Astrocyte (in vitro differentiated cells and primary cell): ENCODE data around the gene MBL2. TPM values are rescaled to one million over a fixed set of nuclear protein-coding genes. Genes with fewer than 3 reads are reported as not detected.

ENCODE experiments used
- DNase-seq: peaks from one replicate; pipeline ENCODE4 v3.0.0-alpha.2; 2010; ENCODE audit warnings: low read depth
- FAIRE-seq: peaks from 2 replicates; lab custom pipeline; 2011; peaks lifted over from hg19 to GRCh38; lab: Jason Lieb, UNC
- H2AFZ ChIP-seq: 2 replicates; pipeline ENCODE4 v1.6.0; 2012; ENCODE audit warnings: low read depth, low read length, inconsistent platforms
- H3K27ac ChIP-seq: 2 replicates; pipeline ENCODE4 v1.5.1; 2011; ENCODE audit warnings: low read depth, low read length, inconsistent platforms
- H3K27me3 ChIP-seq: 2 replicates; pipeline ENCODE4 v1.6.0; 2011; ENCODE audit warnings: low read length, inconsistent platforms; ENCODE audit not compliant: insufficient read depth
- H3K36me3 ChIP-seq: 2 replicates; pipeline ENCODE4 v1.5.1; 2011; ENCODE audit warnings: low read length, inconsistent platforms; ENCODE audit not compliant: insufficient read depth
- H3K4me1 ChIP-seq: 2 replicates; pipeline ENCODE4 v1.5.1; 2011; ENCODE audit warnings: low read length, inconsistent platforms; ENCODE audit not compliant: insufficient read depth
- H3K4me2 ChIP-seq: 2 replicates; pipeline ENCODE4 v1.6.0; 2012; ENCODE audit warnings: low read length, inconsistent platforms
- H3K4me3 ChIP-seq: 2 replicates; pipeline ENCODE4 v1.5.1; 2011; ENCODE audit warnings: low read depth, mild to moderate bottlenecking, low read length, inconsistent platforms; ENCODE audit not compliant: insufficient read depth
- H3K79me2 ChIP-seq: 2 replicates; pipeline ENCODE4 v1.6.0; 2012; ENCODE audit warnings: mild to moderate bottlenecking, low read length, inconsistent platforms; ENCODE audit not compliant: insufficient read depth
- H3K9ac ChIP-seq: 2 replicates; pipeline ENCODE4 v1.6.0; 2012; ENCODE audit warnings: mild to moderate bottlenecking, low read length, inconsistent platforms
- H3K9me3 ChIP-seq: 2 replicates; pipeline ENCODE4 v1.5.1; 2012; ENCODE audit warnings: low read depth, mild to moderate bottlenecking, low read length, inconsistent platforms; ENCODE audit not compliant: insufficient read depth
- H4K20me1 ChIP-seq: 2 replicates; pipeline ENCODE4 v1.6.0; 2012; ENCODE audit warnings: low read length, inconsistent platforms; ENCODE audit not compliant: insufficient read depth
- H3K27ac Mint-ChIP-seq: one replicate; pipeline ENCODE4 v1.8.0; 2021; ENCODE audit warnings: mild to moderate bottlenecking, mixed read lengths; ENCODE audit not compliant: unreplicated experiment
- H3K27me3 Mint-ChIP-seq: one replicate; pipeline ENCODE4 v1.8.0; 2021; ENCODE audit warnings: low read depth, mixed read lengths; ENCODE audit not compliant: unreplicated experiment
- H3K36me3 Mint-ChIP-seq: one replicate; pipeline ENCODE4 v1.8.0; 2021; ENCODE audit warnings: low read depth, mixed read lengths; ENCODE audit not compliant: unreplicated experiment
- H3K4me1 Mint-ChIP-seq: one replicate; pipeline ENCODE4 v1.8.0; 2021; ENCODE audit warnings: low read depth, mixed read lengths; ENCODE audit not compliant: unreplicated experiment
- H3K4me3 Mint-ChIP-seq: one replicate; pipeline ENCODE4 v1.8.0; 2021; ENCODE audit warnings: mild to moderate bottlenecking, moderate library complexity, mixed read lengths; ENCODE audit not compliant: unreplicated experiment
- H3K9me3 Mint-ChIP-seq: one replicate; pipeline ENCODE4 v1.8.0; 2021; ENCODE audit warnings: mild to moderate bottlenecking, mixed read lengths; ENCODE audit not compliant: unreplicated experiment
- EZH2 ChIP-seq: IDR thresholded peaks from 2 replicates; pipeline ENCODE4 v1.6.1; 2012; ENCODE audit warnings: mild to moderate bottlenecking, low read length, inconsistent platforms; ENCODE audit not compliant: insufficient read depth
- total RNA-seq: library from RNA; stranded (reverse); gene quantifications from 2 replicates; pipeline ENCODE4 v1.2.1, GENCODE V29; 2021
- TF ChIP-seq, protein P1 (sequence below): IDR thresholded peaks from 2 replicates; pipeline ENCODE4 v1.5.1; 2011; ENCODE audit warnings: low read depth, mild to moderate bottlenecking, inconsistent platforms, low read length, moderate library complexity; ENCODE audit not compliant: insufficient read depth

Gene MBL2
- total RNA-seq, 1 donor from 2014 or later = not detected

DNA sequence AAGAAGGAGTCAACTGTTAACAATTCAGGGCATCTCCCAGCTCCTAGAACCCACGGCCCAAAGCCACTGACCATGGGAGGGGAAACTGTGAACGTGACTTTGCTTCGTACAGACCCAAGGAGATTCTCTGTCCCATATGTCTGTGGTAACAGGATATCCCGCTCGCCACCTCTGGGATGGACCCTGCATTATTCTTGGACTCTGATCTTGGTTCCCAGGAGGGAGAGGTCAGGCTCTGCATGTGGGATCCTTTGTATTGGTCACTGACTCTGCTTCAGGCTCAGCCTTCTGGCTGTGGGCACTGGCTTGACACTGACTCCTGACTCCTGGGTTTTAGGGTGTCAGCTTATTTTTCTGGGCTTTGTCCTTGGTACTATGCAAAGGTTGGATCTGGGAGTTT is 13.5 kb upstream of the MBL2 start:
- Mint-ChIP-seq H3K36me3 (no peaks in the 10 kb centered on the region), H3K4me1 (no peaks in the 10 kb centered on the region), H3K27ac (no peak overlapping the region), H3K9me3 (peaks cover 3% of the 10 kb centered on the region), H3K27me3 (no peaks in the 10 kb centered on the region), H3K4me3 (no peak overlapping the region)
- Histone ChIP-seq H3K36me3 (no peaks in the 10 kb centered on the region), H3K4me3 (no peak overlapping the region), H3K9me3 (no peaks in the 10 kb centered on the region), H3K27ac (no peak overlapping the region), H3K79me2 (no peaks in the 10 kb centered on the region), H2AFZ (no peak overlapping the region), H4K20me1 (no peaks in the 10 kb centered on the region), H3K4me2 (no peak overlapping the region), H3K27me3 (no peaks in the 10 kb centered on the region), H3K4me1 (no peaks in the 10 kb centered on the region), H3K9ac (no peak overlapping the region)
- DNase-seq = no peak
- no peak for TF ChIP-seq EZH2
- TF ChIP-seq, protein P1, sequence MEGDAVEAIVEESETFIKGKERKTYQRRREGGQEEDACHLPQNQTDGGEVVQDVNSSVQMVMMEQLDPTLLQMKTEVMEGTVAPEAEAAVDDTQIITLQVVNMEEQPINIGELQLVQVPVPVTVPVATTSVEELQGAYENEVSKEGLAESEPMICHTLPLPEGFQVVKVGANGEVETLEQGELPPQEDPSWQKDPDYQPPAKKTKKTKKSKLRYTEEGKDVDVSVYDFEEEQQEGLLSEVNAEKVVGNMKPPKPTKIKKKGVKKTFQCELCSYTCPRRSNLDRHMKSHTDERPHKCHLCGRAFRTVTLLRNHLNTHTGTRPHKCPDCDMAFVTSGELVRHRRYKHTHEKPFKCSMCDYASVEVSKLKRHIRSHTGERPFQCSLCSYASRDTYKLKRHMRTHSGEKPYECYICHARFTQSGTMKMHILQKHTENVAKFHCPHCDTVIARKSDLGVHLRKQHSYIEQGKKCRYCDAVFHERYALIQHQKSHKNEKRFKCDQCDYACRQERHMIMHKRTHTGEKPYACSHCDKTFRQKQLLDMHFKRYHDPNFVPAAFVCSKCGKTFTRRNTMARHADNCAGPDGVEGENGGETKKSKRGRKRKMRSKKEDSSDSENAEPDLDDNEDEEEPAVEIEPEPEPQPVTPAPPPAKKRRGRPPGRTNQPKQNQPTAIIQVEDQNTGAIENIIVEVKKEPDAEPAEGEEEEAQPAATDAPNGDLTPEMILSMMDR = no peak
- FAIRE-seq = no peak

- Histone ChIP-seq H3K36me3 (no peaks in the 10 kb centered on the region), H3K9ac (no peak overlapping the region), H3K4me2 (no peak overlapping the region), H3K79me2 (no peaks in the 10 kb centered on the region), H3K9me3 (no peaks in the 10 kb centered on the region), H4K20me1 (no peaks in the 10 kb centered on the region), H3K27me3 (no peaks in the 10 kb centered on the region), H2AFZ (no peak overlapping the region), H3K4me3 (no peak overlapping the region), H3K27ac (no peak overlapping the region), H3K4me1 (no peaks in the 10 kb centered on the region)
- TF ChIP-seq EZH2 = no peak
- TF ChIP-seq, protein P1 = no peak
- Mint-ChIP-seq H3K9me3 (peaks cover 3% of the 10 kb centered on the region), H3K27ac (no peak overlapping the region), H3K4me1 (no peaks in the 10 kb centered on the region), H3K4me3 (no peak overlapping the region), H3K27me3 (no peaks in the 10 kb centered on the region), H3K36me3 (no peaks in the 10 kb centered on the region)
- FAIRE-seq (no peak), DNase-seq (no peak)
These were observed 12.8 kb upstream of the MBL2 start for GRCh38 chr10:52785418-52785817.

DNA sequence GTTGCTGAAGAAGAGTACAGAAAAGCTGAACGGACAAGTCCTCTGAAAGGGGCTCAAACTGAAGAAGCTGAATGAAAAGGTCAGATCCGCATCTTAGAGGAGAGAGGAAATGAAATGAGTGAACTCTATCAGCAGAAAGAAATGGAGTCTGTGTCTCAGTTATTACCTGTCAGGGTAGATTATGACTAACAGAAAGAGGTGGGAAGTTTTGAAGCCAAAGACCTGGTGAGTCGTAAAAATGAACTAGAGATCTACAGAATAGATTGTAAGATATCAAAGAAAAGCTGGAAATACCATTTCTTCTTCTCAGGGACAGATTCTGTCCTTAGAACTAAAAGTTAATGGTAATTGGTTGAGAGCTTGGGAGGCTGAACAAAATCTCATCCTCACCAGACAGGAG is 11.1 kb upstream of the MBL2 start:
- no peak overlapping the region for H2AFZ ChIP-seq
- no peaks in the 10 kb centered on the region for H3K36me3 Mint-ChIP-seq
- H3K4me2 ChIP-seq = no peak overlapping the region
- H3K9me3 ChIP-seq = no peaks in the 10 kb centered on the region
- no peak overlapping the region for H3K4me3 Mint-ChIP-seq
- FAIRE-seq = no peak
- no peak for DNase-seq
- peaks cover 3% of the 10 kb centered on the region for H3K9me3 Mint-ChIP-seq
- no peak overlapping the region for H3K27ac ChIP-seq
- no peak overlapping the region for H3K4me3 ChIP-seq
- H3K4me1 Mint-ChIP-seq = no peaks in the 10 kb centered on the region
- no peaks in the 10 kb centered on the region for H3K27me3 ChIP-seq
- no peaks in the 10 kb centered on the region for H4K20me1 ChIP-seq
- no peak overlapping the region for H3K9ac ChIP-seq
- no peaks in the 10 kb centered on the region for H3K36me3 ChIP-seq
- H3K79me2 ChIP-seq = no peaks in the 10 kb centered on the region
- no peak overlapping the region for H3K27ac Mint-ChIP-seq
- peaks cover 2% of the 10 kb centered on the region for H3K4me1 ChIP-seq
- H3K27me3 Mint-ChIP-seq = no peaks in the 10 kb centered on the region
- no peak for TF ChIP-seq EZH2
- TF ChIP-seq, protein P1 = no peak
